Posterior cingulate gyrus (tissue), 11 donors: Measurements from ENCODE around the gene MED15.
A peak's percentile ranks its signal among the peaks of the same experiment; 100 is the strongest.
"Not testable (repeated sequence)": the region's sequence is repeated elsewhere in the genome, so short reads cannot be mapped to it uniquely, and the experiment has no call there.

Experiments used
- DNase-seq, 10 donors: peaks; one replicate each; pipeline versions ENCODE4 v3.0.0 to v3.0.0-alpha.2; 2020 to 2021; ENCODE audit warnings: mixed read lengths in 3 of 10
- intact Hi-C: fragments of 100-400 bp; cut with DNase I; formaldehyde crosslinking; loops from one replicate; pipeline ENCODE4 v1.15.1; 2023

MED15 gene

GRCh38 chr22:20528405-20528978 is 21.1 kb downstream of the MED15 start:
- intact Hi-C loops: no loop called here
- peak in 1 of 10 donors; percentile 46 for DNase-seq

- intact Hi-C loops: no loop called here
These were observed 23.2 kb downstream of the MED15 start for GRCh38 chr22:20530368-20531153.

GRCh38 chr22:20531154-20531403 is 23.7 kb downstream of the MED15 start:
- intact Hi-C loops: no loop called here
- no peak for DNase-seq

More at GRCh38 chr22:20530368-20531153, 23.2 kb downstream of the MED15 start:
- peak in 1 of 10 donors; percentile 57 for DNase-seq

- DNase-seq: peak; percentile 55 to 93 (median 62)
These were observed 24.2 kb downstream of the MED15 start for GRCh38 chr22:20531404-20532201.

GRCh38 chr22:20532256-20532993 is 25.0 kb downstream of the MED15 start:
- DNase-seq: peak in 1 of 10 donors; percentile 74
- intact Hi-C loops: no loop called here

More at GRCh38 chr22:20531404-20532201, 24.2 kb downstream of the MED15 start:
- intact Hi-C loops: no loop called here

GRCh38 chr22:20533095-20533878 is 25.9 kb downstream of the MED15 start:
- peak in 1 of 10 donors; percentile 56 for DNase-seq
- intact Hi-C loops: no loop called here

GRCh38 chr22:20533879-20534265 is 26.5 kb downstream of the MED15 start:
- intact Hi-C loops: no loop called here
- peak in 4 of 10 donors; percentile 29 to 88 (median 55) for DNase-seq

GRCh38 chr22:20536590-20537324 is 29.3 kb downstream of the MED15 start:
- intact Hi-C loops: no loop called here
- DNase-seq: peak in 2 of 10 donors; percentile 3 to 74

GRCh38 chr22:20537325-20537756 is 29.9 kb downstream of the MED15 start:
- peak in 2 of 10 donors; percentile 16 to 79 for DNase-seq
- intact Hi-C loops: no loop called here

- peak in 2 of 10 donors; percentile 18 to 22 for DNase-seq
- intact Hi-C loops: no loop called here
These were observed 30.6 kb downstream of the MED15 start for GRCh38 chr22:20537983-20538382.

GRCh38 chr22:20538875-20539274 is 31.5 kb downstream of the MED15 start:
- peak in 2 of 10 donors; percentile 11 to 31 for DNase-seq
- intact Hi-C loops: not testable (repeated sequence)

GRCh38 chr22:20542055-20542454 is 34.6 kb downstream of the MED15 start:
- DNase-seq: no peak
- intact Hi-C loops: no loop called here

- intact Hi-C loops: no loop called here
- DNase-seq: no peak
These were observed 35.3 kb downstream of the MED15 start for GRCh38 chr22:20542736-20543135.

GRCh38 chr22:20545318-20545634 is 37.9 kb downstream of the MED15 start:
- DNase-seq, intact Hi-C loops: not testable (repeated sequence)

GRCh38 chr22:20545681-20546521 is 38.5 kb downstream of the MED15 start:
- peak in 1 of 10 donors; percentile 37 for DNase-seq
- intact Hi-C loops: no loop called here

GRCh38 chr22:20546541-20546950 is 39.1 kb downstream of the MED15 start:
- DNase-seq: peak in 2 of 10 donors; percentile 2 to 48
- intact Hi-C loops: no loop called here

- intact Hi-C loops: no loop called here
- DNase-seq: no peak
These were observed 39.6 kb downstream of the MED15 start for GRCh38 chr22:20547029-20547428.

- peak in 1 of 10 donors; percentile 26 for DNase-seq
- intact Hi-C loops: no loop called here
These were observed 41.4 kb downstream of the MED15 start for GRCh38 chr22:20548806-20549205.
